IPS-15b (cell line): Measurements from ENCODE around the gene PRKAG2.

Experiments
- H3K27me3 ChIP-seq: one replicate; pipeline ENCODE4 v1.6.1; 2013; ENCODE audit warnings: low read length; ENCODE audit not compliant: control insufficient read depth, insufficient read depth
- H3K36me3 ChIP-seq: one replicate; pipeline ENCODE4 v1.6.1; 2013; ENCODE audit warnings: low read length; ENCODE audit not compliant: control insufficient read depth, insufficient read depth
- H3K4me1 ChIP-seq: one replicate; pipeline ENCODE4 v1.6.1; 2013; ENCODE audit warnings: mild to moderate bottlenecking, low read length; ENCODE audit not compliant: control insufficient read depth, insufficient read depth
- H3K4me3 ChIP-seq: one replicate; pipeline ENCODE4 v1.5.1; 2013; ENCODE audit warnings: low read depth, low read length
- H3K9ac ChIP-seq: one replicate; pipeline ENCODE4 v1.6.1; 2013; ENCODE audit warnings: low read depth, mild to moderate bottlenecking, low read length
- H3K9me3 ChIP-seq: one replicate; pipeline ENCODE4 v1.6.1; 2013; ENCODE audit warnings: mild to moderate bottlenecking, low read length; ENCODE audit not compliant: control insufficient read depth, insufficient read depth

The PRKAG2 gene

GRCh38 chr7:151711435-151711872 lies 165.5 kb downstream of the PRKAG2 start:
- Histone ChIP-seq H3K4me3 (no peak overlapping the region), H3K36me3 (no peaks in the 10 kb centered on the region), H3K27me3 (no peaks in the 10 kb centered on the region), H3K4me1 (no peaks in the 10 kb centered on the region), H3K9ac (no peak overlapping the region), H3K9me3 (no peaks in the 10 kb centered on the region)

GRCh38 chr7:151710646-151711434 lies 166.1 kb downstream of the PRKAG2 start:
- Histone ChIP-seq H3K4me1 (no peaks in the 10 kb centered on the region), H3K27me3 (no peaks in the 10 kb centered on the region), H3K4me3 (no peak overlapping the region), H3K9ac (no peak overlapping the region), H3K9me3 (no peaks in the 10 kb centered on the region), H3K36me3 (no peaks in the 10 kb centered on the region)

- H3K9ac ChIP-seq: no peak overlapping the region
- no peak overlapping the region for H3K4me3 ChIP-seq
- no peaks in the 10 kb centered on the region for H3K9me3 ChIP-seq
- no peaks in the 10 kb centered on the region for H3K36me3 ChIP-seq
- peaks cover 2% of the 10 kb centered on the region for H3K4me1 ChIP-seq
- no peaks in the 10 kb centered on the region for H3K27me3 ChIP-seq
Measured at GRCh38 chr7:151710121-151710640, 166.7 kb downstream of the PRKAG2 start.

GRCh38 chr7:151709141-151710038 lies 167.5 kb downstream of the PRKAG2 start:
- H3K4me3 ChIP-seq: no peak overlapping the region
- H3K9ac ChIP-seq: no peak overlapping the region
- H3K27me3 ChIP-seq: no peaks in the 10 kb centered on the region
- H3K9me3 ChIP-seq: no peaks in the 10 kb centered on the region
- H3K36me3 ChIP-seq: no peaks in the 10 kb centered on the region
- peaks cover 2% of the 10 kb centered on the region for H3K4me1 ChIP-seq

DNA sequence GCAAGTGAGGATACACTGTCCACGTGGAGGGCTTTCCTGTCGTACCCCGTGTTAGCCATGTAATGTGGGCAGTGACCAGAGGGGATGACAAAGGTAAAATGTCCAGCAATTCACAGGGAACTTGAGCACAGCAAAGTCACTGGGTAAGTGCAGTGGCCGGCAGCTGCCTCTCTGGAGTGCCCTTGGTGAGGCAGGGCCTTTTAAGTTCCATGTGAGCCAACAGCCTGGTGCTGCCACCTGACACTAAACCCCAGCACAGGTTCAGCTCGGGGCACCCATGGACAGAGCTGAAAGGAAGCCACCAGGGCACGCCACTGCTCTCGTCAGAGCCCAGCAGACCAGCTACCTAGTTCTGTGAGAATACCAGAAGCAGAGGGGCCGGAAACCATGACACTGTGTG lies 168.3 kb downstream of the PRKAG2 start:
- H3K27me3 ChIP-seq: no peaks in the 10 kb centered on the region
- no peaks in the 10 kb centered on the region for H3K9me3 ChIP-seq
- no peaks in the 10 kb centered on the region for H3K36me3 ChIP-seq
- H3K9ac ChIP-seq: no peak overlapping the region
- no peak overlapping the region for H3K4me3 ChIP-seq
- H3K4me1 ChIP-seq: peaks cover 2% of the 10 kb centered on the region

DNA sequence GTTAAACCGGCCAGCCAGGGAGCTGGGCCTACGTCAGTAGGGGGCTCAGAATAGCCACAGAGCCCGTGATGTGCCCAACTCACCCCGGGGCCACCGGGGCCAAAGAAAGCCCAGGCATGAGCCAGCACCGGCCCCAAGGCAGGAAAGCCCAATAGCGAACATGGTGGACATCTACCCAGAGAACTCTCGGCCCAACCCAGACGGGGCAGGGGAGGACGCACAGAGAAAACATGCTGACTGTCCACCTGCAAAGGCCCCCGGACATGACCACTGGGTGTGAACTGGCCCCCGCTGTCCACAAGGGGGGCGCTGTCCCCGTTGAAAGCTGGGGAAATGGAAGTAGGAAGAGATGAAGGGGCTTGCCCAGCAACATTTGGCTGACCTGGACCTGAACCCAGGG lies 169.2 kb downstream of the PRKAG2 start:
- Histone ChIP-seq H3K36me3 (no peaks in the 10 kb centered on the region), H3K9me3 (no peaks in the 10 kb centered on the region), H3K27me3 (no peaks in the 10 kb centered on the region), H3K4me1 (peaks cover 2% of the 10 kb centered on the region), H3K9ac (no peak overlapping the region), H3K4me3 (no peak overlapping the region)

DNA sequence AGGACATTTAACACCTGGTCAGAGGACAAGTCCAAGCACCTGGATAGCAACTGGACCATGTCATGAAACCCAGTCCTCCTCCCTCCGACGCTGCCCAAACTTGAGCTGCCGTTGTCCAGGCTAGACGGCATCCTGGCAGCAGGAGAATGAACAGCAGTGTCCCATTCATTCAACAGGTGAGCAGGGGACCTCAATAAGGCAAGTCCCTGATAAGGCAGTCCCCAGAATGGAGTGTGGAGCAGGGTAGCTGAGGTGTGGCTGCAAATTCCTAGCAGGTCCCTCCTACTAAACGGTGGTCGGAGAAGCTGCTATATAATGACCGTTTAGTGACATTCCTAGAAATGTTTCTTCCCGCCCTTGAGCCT lies 169.8 kb downstream of the PRKAG2 start:
- Histone ChIP-seq H3K9ac (no peak overlapping the region), H3K9me3 (no peaks in the 10 kb centered on the region), H3K4me1 (peaks cover 2% of the 10 kb centered on the region), H3K27me3 (no peaks in the 10 kb centered on the region), H3K36me3 (no peaks in the 10 kb centered on the region), H3K4me3 (no peak overlapping the region)

- Histone ChIP-seq H3K9ac (no peak overlapping the region), H3K36me3 (no peaks in the 10 kb centered on the region), H3K9me3 (no peaks in the 10 kb centered on the region), H3K4me3 (no peak overlapping the region), H3K27me3 (no peaks in the 10 kb centered on the region), H3K4me1 (peaks cover 2% of the 10 kb centered on the region)
Measured at GRCh38 chr7:151706277-151707104, 170.4 kb downstream of the PRKAG2 start.

DNA sequence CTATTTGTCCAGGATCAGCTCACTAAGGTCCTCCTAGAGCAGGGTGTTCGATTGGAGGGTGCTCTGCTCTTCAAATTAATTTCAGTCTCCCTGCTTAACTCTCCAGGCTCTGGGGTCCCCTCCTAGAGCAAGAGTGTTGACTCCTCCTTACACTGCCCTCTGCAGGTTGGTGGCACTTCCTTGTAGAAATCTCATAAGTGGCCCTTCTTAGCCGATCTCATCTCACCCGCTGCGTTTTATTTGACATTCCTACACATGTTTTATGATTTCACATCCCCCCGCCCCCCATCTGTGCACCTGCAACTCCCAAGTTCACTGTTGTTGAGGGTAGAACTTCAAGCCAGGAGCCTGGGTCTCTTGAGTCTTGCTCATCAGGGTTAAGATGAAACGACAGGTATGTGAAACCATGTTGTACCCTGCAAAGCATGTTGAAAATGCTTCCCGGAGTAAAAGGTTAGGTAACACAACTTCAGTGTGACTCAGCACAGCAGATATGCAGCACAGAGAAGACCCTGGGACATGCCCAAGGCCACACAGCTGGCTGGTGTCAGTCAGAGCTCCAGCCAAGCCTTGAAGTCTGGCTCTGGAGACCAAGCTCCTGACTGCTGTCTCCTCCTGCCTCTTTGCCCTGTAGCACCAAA lies 171.2 kb downstream of the PRKAG2 start:
- H3K4me3 ChIP-seq: peak overlapping the region; percentile 15

GRCh38 chr7:151704960-151705635 lies 171.8 kb downstream of the PRKAG2 start:
- Histone ChIP-seq H3K36me3 (no peaks in the 10 kb centered on the region), H3K4me3 (peak overlapping the region; percentile 15), H3K27me3 (no peaks in the 10 kb centered on the region), H3K4me1 (peaks cover 2% of the 10 kb centered on the region), H3K9me3 (no peaks in the 10 kb centered on the region), H3K9ac (no peak overlapping the region)

More for the DNA sequence above, 171.2 kb downstream of the PRKAG2 start:
- H3K9me3 ChIP-seq: no peaks in the 10 kb centered on the region
- no peaks in the 10 kb centered on the region for H3K27me3 ChIP-seq
- peaks cover 2% of the 10 kb centered on the region for H3K4me1 ChIP-seq
- no peak overlapping the region for H3K9ac ChIP-seq
- no peaks in the 10 kb centered on the region for H3K36me3 ChIP-seq
